Spleen (tissue), 11 donors: ENCODE data around the gene UNCX. TPM values are rescaled to one million over a fixed set of nuclear protein-coding genes. Genes with fewer than 3 reads are reported as not detected.
A peak's percentile ranks its signal among the peaks of the same experiment; 100 is the strongest.

Experiments
- DNase-seq: peaks from one replicate; pipeline ENCODE4 v3.0.0-alpha.2; 2020
- H3K27ac ChIP-seq, 8 donors: fragments of 200-600 bp; sonication (generic) in 7 of 8; 1 replicate in 4 of 8; 2 replicates in 4 of 8; pipeline versions ENCODE4 v1.5.0 to v1.8.0; 2016 to 2021; ENCODE audit warnings: inconsistent platforms in 4 of 8, mild to moderate bottlenecking in 4 of 8, moderate library complexity in 1 of 8
- H3K27me3 ChIP-seq, 7 donors: fragments of 200-600 bp; sonication (generic) in 6 of 7; replicated peaks in 1 of 7; 1 replicate in 4 of 7; 2 replicates in 3 of 7; pipeline versions ENCODE4 v1.5.0 to v1.8.0; 2016 to 2021; ENCODE audit warnings: inconsistent platforms in 3 of 7, mild to moderate bottlenecking in 1 of 7
- H3K36me3 ChIP-seq, 6 donors: fragments of 200-600 bp; sonication (generic) in 5 of 6; 1 replicate in 4 of 6; 2 replicates in 2 of 6; pipeline versions ENCODE4 v1.5.0 to v1.8.0; 2016 to 2021; ENCODE audit warnings: inconsistent platforms in 2 of 6
- H3K4me1 ChIP-seq, 6 donors: fragments of 200-600 bp; sonication (generic) in 5 of 6; 1 replicate in 3 of 6; 2 replicates in 3 of 6; pipeline versions ENCODE4 v1.5.0 to v1.8.0; 2016 to 2021; ENCODE audit warnings: inconsistent platforms in 3 of 6
- H3K4me3 ChIP-seq, 8 donors: fragments of 200-600 bp; sonication (generic) in 7 of 8; 1 replicate in 4 of 8; 2 replicates in 4 of 8; pipeline versions ENCODE4 v1.5.0 to v1.8.0; 2016 to 2021; ENCODE audit warnings: inconsistent platforms in 4 of 8, mild to moderate bottlenecking in 4 of 8, moderate library complexity in 2 of 8
- H3K9me3 ChIP-seq, 8 donors: fragments of 200-600 bp; sonication (generic) in 7 of 8; 1 replicate in 4 of 8; 2 replicates in 4 of 8; pipeline versions ENCODE4 v1.5.0 to v1.8.0; 2016 to 2021; ENCODE audit warnings: inconsistent platforms in 4 of 8
- POLR2A ChIP-seq, 3 donors: fragments of 450-650 bp; IDR thresholded peaks; one replicate each; pipeline ENCODE4 v1.5.1; 2017; ENCODE audit warnings: antibody characterized with exemption in 3 of 3, mild to moderate bottlenecking in 1 of 3
- POLR2AphosphoS5 ChIP-seq, 3 donors: sonication (generic); formaldehyde crosslinking; IDR thresholded peaks; one replicate each; pipeline ENCODE4 v1.5.1; 2017; ENCODE audit warnings: antibody characterized with exemption in 3 of 3
- WGBS, 5 donors: extraction: QIAGEN DNeasy Blood & Tissue Kit in 3 of 5; methylation state at CpG; one replicate each; pipeline versions ENCODE4 v1.1.5 to v1.1.7; 2013 to 2018; 5-methylcytosine and 5-hydroxymethylcytosine counted together
- intact Hi-C: fragments of 100-400 bp; cut with DNase I; formaldehyde crosslinking; loops from one replicate; pipeline ENCODE4 v1.15.0; 2023; ENCODE audit warnings: low total_unique reads
- polyA plus RNA-seq, 3 donors: library from polyadenylated mRNA; stranded (reverse); fragments of 200-250 nt; gene quantifications; one replicate each; pipeline ENCODE4 v1.2.1, GENCODE V29; 2013
- total RNA-seq, 7 donors: library from RNA; depleted of rRNA in 3 of 7; stranded (reverse); fragments of >200 nt in 3 of 7; fragmentation: NEBNext Ultra II Directional in 4 of 7; extraction: Animal tissue kit (Norgen Biotek cat#: 25700) in 4 of 7; gene quantifications; one replicate each; pipeline versions ENCODE4 v1.1.0 to v1.2.1, GENCODE V29; 2016 to 2021
- TF ChIP-seq, protein P1 (sequence below), 11 experiments: fragments of 200-600 bp in 7 of 11; fragments of 450-650 bp in 4 of 11; sonication (generic) in 4 of 11; IDR thresholded peaks in 8 of 11; conservative IDR thresholded peaks in 3 of 11; 1 replicate in 7 of 11; 2 replicates in 4 of 11; pipeline versions ENCODE4 v1.4.0 to v1.8.0; 2016 to 2021; ENCODE audit warnings: antibody characterized with exemption in 11 of 11, inconsistent platforms in 4 of 11, mild to moderate bottlenecking in 1 of 11
- donor health status: healthy with polysubstance abuse.
- donor health status: DM: no; HTN: no; CAD: no; lungs with moderate emphysema.
- donor health status: DM: no; HTN: no; CAD: no.
- donor health status: Bipolar disorder and iron deficiency.
- donor health status: healthy.
- donor health status: DM: no; HTN: no; CAD: no.
- donor health status: DM: yes; HTN: yes; CAD: no.

Gene UNCX
- total and polyA plus RNA-seq, 10 donors: not detected

DNA sequence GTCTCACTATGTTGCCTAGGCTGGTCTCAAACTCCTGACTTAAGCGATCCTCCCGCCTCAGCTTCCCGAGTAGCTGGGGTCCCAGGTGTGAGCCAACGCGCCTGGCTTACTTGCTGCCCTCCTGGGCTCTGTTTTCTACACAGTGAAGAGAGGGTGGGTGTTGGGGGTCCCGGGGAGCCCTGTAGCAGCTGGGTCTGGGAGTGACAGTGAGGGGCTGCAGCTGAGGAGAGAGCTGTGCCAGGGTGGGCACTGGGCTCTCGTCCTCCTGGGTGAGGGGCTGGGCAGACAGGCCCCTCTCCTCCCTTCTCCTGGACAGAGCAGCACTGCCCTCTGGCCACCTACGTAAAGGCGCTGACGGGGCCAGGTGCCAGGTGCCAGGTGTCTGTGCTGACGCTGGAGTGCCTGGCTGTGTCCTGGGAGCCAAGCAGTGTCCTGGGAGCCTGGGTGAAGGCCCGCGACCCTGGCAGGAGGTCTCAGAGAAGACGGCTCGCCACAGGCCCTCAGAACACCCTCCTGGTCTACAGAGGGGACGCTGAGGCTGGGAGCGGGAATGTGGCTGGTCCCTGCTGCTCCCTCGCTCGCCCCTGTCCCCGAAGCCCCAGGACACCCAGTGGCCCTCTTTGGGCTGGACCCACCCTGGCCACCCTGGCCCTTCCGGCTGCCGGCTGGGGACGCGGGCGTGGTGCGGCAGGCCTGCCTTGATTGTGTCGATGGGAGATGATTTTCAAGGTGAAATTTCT lies 35.6 kb downstream of the UNCX start:
- Histone ChIP-seq H3K4me3 (no peak overlapping the region), H3K27ac (no peak overlapping the region), H3K27me3 (peaks cover 0 to 83% (median 45%) of the 10 kb centered on the region in 7 donors), H3K4me1 (no peaks in the 10 kb centered on the region), H3K36me3 (no peaks in the 10 kb centered on the region), H3K9me3 (peaks cover 0 to 4% (median 0%) of the 10 kb centered on the region in 8 donors)
- intact Hi-C loops: no loop called here
- no peak for DNase-seq
- TF ChIP-seq POLR2AphosphoS5 (IDR thresholded peaks at IDR 0.05) (no peak), POLR2A (IDR thresholded peaks at IDR 0.05) (no peak)
- TF ChIP-seq, protein P1, sequence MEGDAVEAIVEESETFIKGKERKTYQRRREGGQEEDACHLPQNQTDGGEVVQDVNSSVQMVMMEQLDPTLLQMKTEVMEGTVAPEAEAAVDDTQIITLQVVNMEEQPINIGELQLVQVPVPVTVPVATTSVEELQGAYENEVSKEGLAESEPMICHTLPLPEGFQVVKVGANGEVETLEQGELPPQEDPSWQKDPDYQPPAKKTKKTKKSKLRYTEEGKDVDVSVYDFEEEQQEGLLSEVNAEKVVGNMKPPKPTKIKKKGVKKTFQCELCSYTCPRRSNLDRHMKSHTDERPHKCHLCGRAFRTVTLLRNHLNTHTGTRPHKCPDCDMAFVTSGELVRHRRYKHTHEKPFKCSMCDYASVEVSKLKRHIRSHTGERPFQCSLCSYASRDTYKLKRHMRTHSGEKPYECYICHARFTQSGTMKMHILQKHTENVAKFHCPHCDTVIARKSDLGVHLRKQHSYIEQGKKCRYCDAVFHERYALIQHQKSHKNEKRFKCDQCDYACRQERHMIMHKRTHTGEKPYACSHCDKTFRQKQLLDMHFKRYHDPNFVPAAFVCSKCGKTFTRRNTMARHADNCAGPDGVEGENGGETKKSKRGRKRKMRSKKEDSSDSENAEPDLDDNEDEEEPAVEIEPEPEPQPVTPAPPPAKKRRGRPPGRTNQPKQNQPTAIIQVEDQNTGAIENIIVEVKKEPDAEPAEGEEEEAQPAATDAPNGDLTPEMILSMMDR (IDR thresholded peaks at IDR 0.05 in 8 of 11, conservative IDR thresholded peaks at IDR 0.05 in 3 of 11): no peak
- 84 to 90% (median 88%) methylated on average over 13 to 27 of the region's 27 CpGs for WGBS, 5 donors

DNA sequence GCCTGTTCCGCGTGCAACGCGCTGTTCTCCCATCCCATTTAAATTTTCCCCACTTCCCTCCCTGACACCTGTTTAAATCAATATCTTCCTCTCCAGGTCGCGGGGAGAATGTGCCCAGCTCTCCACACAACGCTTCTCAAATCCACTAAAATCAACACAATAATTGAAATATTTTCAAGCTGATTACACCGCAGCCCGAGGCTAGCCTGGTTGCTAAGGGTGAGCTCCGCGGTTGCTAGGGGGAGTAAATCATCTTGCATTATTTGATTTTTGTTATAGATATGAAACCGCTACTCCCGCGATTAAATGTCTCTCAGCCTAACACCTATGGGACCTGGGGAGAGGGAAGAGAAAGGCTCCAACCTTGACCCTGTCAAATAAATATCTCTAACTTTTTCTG lies 36.2 kb downstream of the UNCX start:
- 72 to 84% (median 79%) methylated on average over 14 of the region's 14 CpGs for WGBS, 5 donors
- peaks cover 0 to 4% (median 0%) of the 10 kb centered on the region in 8 donors for H3K9me3 ChIP-seq
- H3K27me3 ChIP-seq: peaks cover 0 to 76% (median 40%) of the 10 kb centered on the region in 7 donors
- intact Hi-C loops: no loop called here
- TF ChIP-seq POLR2A (IDR thresholded peaks at IDR 0.05) (no peak), POLR2AphosphoS5 (IDR thresholded peaks at IDR 0.05) (no peak)
- TF ChIP-seq, protein P1 (IDR thresholded peaks at IDR 0.05 in 8 of 11, conservative IDR thresholded peaks at IDR 0.05 in 3 of 11): no peak
- H3K27ac ChIP-seq: no peak overlapping the region
- no peaks in the 10 kb centered on the region for H3K36me3 ChIP-seq
- H3K4me1 ChIP-seq: no peaks in the 10 kb centered on the region
- no peak overlapping the region for H3K4me3 ChIP-seq
- no peak for DNase-seq

DNA sequence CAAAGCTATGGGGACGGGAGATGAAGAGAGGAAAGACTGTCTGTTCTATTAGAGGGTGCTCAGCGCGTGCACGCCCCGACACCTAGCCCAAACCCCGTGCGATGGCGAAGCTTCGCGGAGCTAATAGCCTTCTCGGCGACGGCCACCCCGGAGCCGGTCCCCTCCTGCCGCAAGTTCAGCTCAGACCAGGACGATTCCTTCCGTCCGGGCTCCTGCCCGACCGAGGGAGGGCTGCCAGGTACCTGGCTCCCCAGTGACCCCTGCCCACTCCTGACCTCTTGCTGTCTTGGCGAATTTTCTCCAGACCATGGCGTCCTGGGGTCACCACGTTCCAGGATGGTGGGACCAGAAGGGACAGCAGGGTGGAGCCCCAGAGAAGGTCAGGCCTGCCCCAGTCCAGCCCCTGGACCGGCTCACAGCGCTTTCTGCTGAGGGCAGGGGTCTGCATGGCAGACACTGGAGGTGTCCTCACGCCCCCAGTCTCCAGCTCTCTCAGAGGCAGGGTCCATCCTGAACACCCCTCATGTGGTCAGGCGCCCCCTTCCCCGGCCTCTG lies 36.7 kb downstream of the UNCX start:
- Histone ChIP-seq H3K36me3 (no peaks in the 10 kb centered on the region), H3K27ac (no peak overlapping the region), H3K9me3 (peaks cover 0 to 4% (median 0%) of the 10 kb centered on the region in 8 donors), H3K27me3 (peaks cover 0 to 75% (median 34%) of the 10 kb centered on the region in 7 donors), H3K4me3 (no peak overlapping the region), H3K4me1 (no peaks in the 10 kb centered on the region)
- 65 to 74% (median 73%) methylated on average over 22 to 29 of the region's 29 CpGs for WGBS, 5 donors
- TF ChIP-seq, protein P1 (IDR thresholded peaks at IDR 0.05 in 8 of 11, conservative IDR thresholded peaks at IDR 0.05 in 3 of 11): no peak
- TF ChIP-seq POLR2AphosphoS5 (IDR thresholded peaks at IDR 0.05) (no peak), POLR2A (IDR thresholded peaks at IDR 0.05) (no peak)
- intact Hi-C loops: no loop called here
- DNase-seq: no peak

DNA sequence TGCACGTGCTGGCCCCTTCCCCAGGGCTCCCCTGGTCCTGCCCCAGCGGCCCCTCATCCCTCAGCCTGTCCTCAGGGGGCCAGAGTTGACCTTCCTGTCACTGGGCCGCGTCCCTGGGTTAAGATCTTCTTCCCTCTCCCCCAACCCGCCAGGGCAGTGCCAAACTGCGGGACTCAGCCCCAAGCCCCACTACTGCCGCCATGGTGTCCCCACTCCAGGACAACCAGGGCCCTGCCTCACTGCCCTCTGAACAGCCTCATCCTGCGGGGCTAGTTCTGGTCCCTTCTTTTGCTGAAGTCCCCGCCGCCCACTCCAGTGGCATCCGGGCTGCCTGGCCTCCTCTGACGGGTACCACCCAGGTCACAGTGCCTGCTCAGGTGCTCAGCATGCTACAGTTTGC lies 37.5 kb downstream of the UNCX start:
- H3K27ac ChIP-seq: no peak overlapping the region
- peaks cover 0 to 75% (median 31%) of the 10 kb centered on the region in 7 donors for H3K27me3 ChIP-seq
- peak; percentile 61 for DNase-seq
- TF ChIP-seq POLR2A (IDR thresholded peaks at IDR 0.05) (no peak), POLR2AphosphoS5 (IDR thresholded peaks at IDR 0.05) (no peak)
- TF ChIP-seq, protein P1 (IDR thresholded peaks at IDR 0.05 in 8 of 11, conservative IDR thresholded peaks at IDR 0.05 in 3 of 11): no peak
- no peaks in the 10 kb centered on the region for H3K36me3 ChIP-seq
- no peaks in the 10 kb centered on the region for H3K4me1 ChIP-seq
- H3K9me3 ChIP-seq: peaks cover 0 to 4% (median 0%) of the 10 kb centered on the region in 8 donors
- intact Hi-C loops: no loop called here
- H3K4me3 ChIP-seq: no peak overlapping the region
- 75 to 81% (median 78%) methylated on average over 11 to 12 of the region's 12 CpGs for WGBS, 5 donors
